HEK293T (cell line): ENCODE results near the gene BPIFB3.
"Not testable (repeated sequence)": the region's sequence is repeated elsewhere in the genome, so short reads cannot be mapped to it uniquely, and the experiment has no call there.

ENCODE experiments used
- CTCF ChIA-PET: fragments of 350-600 bp; formaldehyde crosslinking; extraction: SDS; loops from one replicate; lab custom pipeline; 2021; ENCODE audit warnings: antibody characterized with exemption, inconsistent platforms; lab: Yijun Ruan, JAX
- POLR2A ChIA-PET: fragments of 350-600 bp; formaldehyde crosslinking; extraction: SDS; loops from one replicate; lab custom pipeline; 2020; ENCODE audit warnings: antibody characterized with exemption, inconsistent platforms; lab: Yijun Ruan, JAX
- DNase-seq: peaks from one replicate; pipeline ENCODE4 v3.0.0; 2012; ENCODE audit warnings: mixed read lengths; ENCODE audit errors: extremely low spot score
- ARNT ChIP-seq: fragments of 450-650 bp; IDR thresholded peaks from 2 replicates; pipeline ENCODE4 v1.6.1; 2017; ENCODE audit warnings: mild to moderate bottlenecking
- BHLHE40 ChIP-seq: fragments of 450-650 bp; IDR thresholded peaks from 2 replicates; pipeline ENCODE4 v1.6.1; 2016; ENCODE audit warnings: mild to moderate bottlenecking, moderate library complexity, borderline replicate concordance
- CTBP1 ChIP-seq: fragments of 450-650 bp; IDR thresholded peaks from 2 replicates; pipeline ENCODE4 v1.6.1; 2016; ENCODE audit warnings: borderline replicate concordance
- ELF4 ChIP-seq: fragments of 450-650 bp; IDR thresholded peaks from 2 replicates; pipeline ENCODE4 v1.6.1; 2017; ENCODE audit warnings: antibody characterized with exemption
- FOXA1 ChIP-seq: fragments of 450-650 bp; IDR thresholded peaks from 2 replicates; pipeline ENCODE4 v1.6.1; 2016; ENCODE audit warnings: mild to moderate bottlenecking
- FOXK2 ChIP-seq: fragments of 450-650 bp; IDR thresholded peaks from 2 replicates; pipeline ENCODE4 v1.6.1; 2016; ENCODE audit warnings: mild to moderate bottlenecking
- FOXM1 ChIP-seq: fragments of 450-650 bp; IDR thresholded peaks from 2 replicates; pipeline ENCODE4 v1.6.1; 2017; ENCODE audit warnings: mild to moderate bottlenecking, borderline replicate concordance
- HDGF ChIP-seq: fragments of 450-650 bp; IDR thresholded peaks from 2 replicates; pipeline ENCODE4 v1.6.1; 2017; ENCODE audit warnings: antibody characterized with exemption, borderline replicate concordance
- L3MBTL2 ChIP-seq: fragments of 450-650 bp; conservative IDR thresholded peaks from 2 replicates; pipeline ENCODE4 v1.6.1; 2016; ENCODE audit warnings: mild to moderate bottlenecking
- LEF1 ChIP-seq: fragments of 450-650 bp; IDR thresholded peaks from 2 replicates; pipeline ENCODE4 v1.6.1; 2017; ENCODE audit warnings: mild to moderate bottlenecking, borderline replicate concordance
- NFRKB ChIP-seq: fragments of 450-650 bp; IDR thresholded peaks from 2 replicates; pipeline ENCODE4 v1.6.1; 2016; ENCODE audit warnings: mild to moderate bottlenecking, moderate library complexity
- PKNOX1 ChIP-seq: fragments of 450-650 bp; IDR thresholded peaks from 2 replicates; pipeline ENCODE4 v1.6.1; 2016
- SP1 ChIP-seq: fragments of 450-650 bp; IDR thresholded peaks from 2 replicates; pipeline ENCODE4 v1.6.1; 2017
- SUZ12 ChIP-seq: fragments of 450-650 bp; IDR thresholded peaks from 2 replicates; pipeline ENCODE4 v1.6.1; 2016; ENCODE audit warnings: mild to moderate bottlenecking
- TARDBP ChIP-seq: fragments of 450-650 bp; IDR thresholded peaks from 2 replicates; pipeline ENCODE4 v1.6.1; 2016
- ZNF384 ChIP-seq: fragments of 450-650 bp; IDR thresholded peaks from 2 replicates; pipeline ENCODE4 v1.6.1; 2016

BPIFB3 gene

GRCh38 chr20:33038243-33038642 lies 15.5 kb upstream of the BPIFB3 start:
- ChIA-PET CTCF (no interaction called here), POLR2A (no interaction called here)
- no peak for DNase-seq
- no peak for TF ChIP-seq SUZ12
- no peak for TF ChIP-seq ZNF384
- no peak for TF ChIP-seq HDGF
- TF ChIP-seq FOXK2: no peak
- no peak for TF ChIP-seq NFRKB
- TF ChIP-seq ELF4: no peak
- no peak for TF ChIP-seq BHLHE40
- no peak for TF ChIP-seq CTBP1
- no peak for TF ChIP-seq SP1
- no peak for TF ChIP-seq LEF1
- TF ChIP-seq TARDBP: no peak
- no peak for TF ChIP-seq L3MBTL2
- TF ChIP-seq FOXM1: no peak
- no peak for TF ChIP-seq PKNOX1
- TF ChIP-seq FOXA1: no peak

GRCh38 chr20:33042430-33042829 lies 11.3 kb upstream of the BPIFB3 start:
- DNase-seq: no peak
- TF ChIP-seq BHLHE40: no peak
- TF ChIP-seq ZNF384: no peak
- no peak for TF ChIP-seq L3MBTL2
- no peak for TF ChIP-seq SUZ12
- TF ChIP-seq LEF1: no peak
- TF ChIP-seq FOXK2: no peak
- no peak for TF ChIP-seq HDGF
- TF ChIP-seq ARNT: no peak
- no peak for TF ChIP-seq TARDBP
- TF ChIP-seq FOXA1: no peak
- no peak for TF ChIP-seq SP1
- TF ChIP-seq PKNOX1: no peak
- ChIA-PET CTCF (interaction anchor here (0.7 kb wide), 1 partner anchor 12 kb away, joined by 5 read pairs; no protein-coding TSS in a partner anchor), POLR2A (no interaction called here)

GRCh38 chr20:33042983-33043730 lies 10.5 kb upstream of the BPIFB3 start:
- POLR2A ChIA-PET: no interaction called here
- DNase-seq: no peak
- CTCF ChIA-PET: no interaction called here
- TF ChIP-seq HDGF (no peak), LEF1 (no peak), ARNT (no peak), SP1 (no peak), SUZ12 (no peak), FOXM1 (no peak), ELF4 (no peak), CTBP1 (no peak)

GRCh38 chr20:33043731-33044181 lies 9.9 kb upstream of the BPIFB3 start:
- no peak for TF ChIP-seq ZNF384
- no peak for TF ChIP-seq ELF4
- TF ChIP-seq PKNOX1: no peak
- no peak for TF ChIP-seq FOXM1
- TF ChIP-seq BHLHE40: no peak
- no peak for TF ChIP-seq FOXA1
- no peak for TF ChIP-seq LEF1
- TF ChIP-seq SP1: no peak
- no peak for TF ChIP-seq SUZ12
- TF ChIP-seq CTBP1: no peak
- TF ChIP-seq L3MBTL2: no peak
- TF ChIP-seq FOXK2: no peak
- TF ChIP-seq TARDBP: no peak
- TF ChIP-seq HDGF: no peak
- TF ChIP-seq NFRKB: no peak
- no peak for TF ChIP-seq ARNT
- CTCF ChIA-PET: no interaction called here
- no peak for DNase-seq
- POLR2A ChIA-PET: no interaction called here

- DNase-seq, POLR2A ChIA-PET: not testable (repeated sequence)
These were observed 8.5 kb upstream of the BPIFB3 start for GRCh38 chr20:33045129-33045721.

GRCh38 chr20:33046412-33046811 lies 7.3 kb upstream of the BPIFB3 start:
- TF ChIP-seq FOXA1: no peak
- no peak for TF ChIP-seq FOXM1
- no peak for TF ChIP-seq PKNOX1
- TF ChIP-seq HDGF: no peak
- TF ChIP-seq L3MBTL2: no peak
- TF ChIP-seq CTBP1: no peak
- TF ChIP-seq BHLHE40: no peak
- no peak for TF ChIP-seq TARDBP
- no peak for TF ChIP-seq SUZ12
- TF ChIP-seq SP1: no peak
- TF ChIP-seq LEF1: no peak
- no peak for TF ChIP-seq ZNF384
- TF ChIP-seq ELF4: no peak
- no peak for TF ChIP-seq FOXK2
- no peak for DNase-seq
- POLR2A ChIA-PET: no interaction called here
- CTCF ChIA-PET: no interaction called here

More at GRCh38 chr20:33045129-33045721, 8.5 kb upstream of the BPIFB3 start:
- CTCF ChIA-PET: not testable (repeated sequence)
